NCI-H2107 (cell line): ENCODE measurements around the gene RHOJ.

Source experiments
- DNase-seq: peaks from one replicate; lab custom pipeline; 2025; lab: John Stamatoyannopoulos, UW

RHOJ gene

GRCh38 chr14:63205866-63206265 is 1.6 kb downstream of the RHOJ start:
- DNase-seq, result no peak

DNA sequence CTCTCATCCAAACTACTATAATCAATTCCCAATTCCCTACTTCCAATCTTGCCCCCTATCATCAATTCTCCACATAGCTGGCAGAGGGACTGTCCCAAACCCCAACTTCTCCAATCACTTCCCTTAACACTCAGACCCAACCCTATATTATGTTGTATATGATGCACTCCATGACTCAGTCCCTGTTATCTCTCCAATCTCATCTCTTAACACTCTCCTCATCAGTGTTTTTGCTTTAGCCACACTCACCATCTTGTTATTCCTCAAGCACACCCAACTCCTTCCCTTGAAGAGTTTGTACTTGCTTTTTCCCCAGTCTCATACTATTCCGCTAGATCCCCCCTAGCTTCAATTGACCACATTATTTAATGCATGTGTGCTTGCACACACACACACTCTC is 4.9 kb downstream of the RHOJ start:
- no peak for DNase-seq

GRCh38 chr14:63210812-63211211 is 6.6 kb downstream of the RHOJ start:
- no peak for DNase-seq

GRCh38 chr14:63212209-63212608 is 8.0 kb downstream of the RHOJ start:
- DNase-seq, result no peak

GRCh38 chr14:63212776-63213500 is 8.7 kb downstream of the RHOJ start:
- DNase-seq, result no peak

DNA sequence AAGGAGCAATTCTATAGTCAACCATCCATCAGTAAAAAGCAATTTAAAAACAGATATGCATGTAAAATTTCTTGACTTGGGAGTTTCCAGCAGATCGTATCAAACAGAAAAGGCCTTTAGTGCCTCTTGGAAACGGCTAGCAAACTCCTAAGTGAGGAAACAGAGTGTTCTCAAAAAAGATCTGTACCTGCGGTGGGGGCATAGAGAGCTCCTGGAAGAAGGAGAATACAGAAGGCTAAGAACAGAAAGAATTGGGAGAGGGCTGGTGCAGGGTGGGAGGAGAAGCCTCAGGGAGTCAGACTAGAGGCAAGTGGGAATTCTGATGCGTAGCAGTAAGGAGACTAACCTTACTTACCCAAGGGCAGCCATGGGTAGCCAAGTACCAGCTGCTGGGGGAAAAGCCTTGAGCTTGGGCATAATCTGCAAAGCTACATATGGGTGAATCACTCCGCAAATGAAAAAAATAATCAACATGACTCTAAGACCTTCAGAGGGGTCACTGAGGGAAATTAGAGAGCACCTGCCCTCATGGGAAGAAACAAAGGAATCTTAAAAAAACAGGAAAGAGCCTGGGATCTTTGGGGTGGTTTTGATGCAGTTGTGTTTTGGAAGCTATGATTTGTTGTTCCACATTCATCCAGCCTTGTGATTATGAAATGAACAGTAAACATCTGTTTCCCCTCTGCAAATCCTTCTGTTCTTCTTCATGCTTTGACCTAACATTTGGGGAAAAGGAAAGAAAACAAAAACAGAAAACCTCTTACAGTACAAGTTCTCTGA is 10.4 kb downstream of the RHOJ start:
- no peak for DNase-seq

- DNase-seq, result no peak
Observed at GRCh38 chr14:63220526-63220925, 16.3 kb downstream of the RHOJ start.

DNA sequence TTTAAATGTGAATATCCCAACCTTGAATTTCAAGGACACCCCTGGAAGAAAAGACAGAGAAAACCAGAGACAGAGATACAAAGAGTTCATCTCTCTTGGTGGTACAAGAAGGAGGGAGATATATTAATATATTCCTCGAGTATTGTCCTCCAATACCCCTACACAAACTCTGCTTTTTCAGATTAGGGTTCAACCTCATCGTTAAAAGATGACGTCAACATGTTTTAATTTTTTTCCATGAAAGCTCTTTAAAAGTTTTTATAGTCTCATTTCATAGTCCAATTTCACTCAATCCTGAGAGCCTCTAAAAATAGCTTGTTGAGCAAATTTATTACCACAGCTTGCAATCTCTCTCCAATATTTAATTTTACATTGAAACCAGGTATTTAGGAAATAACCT is 19.4 kb downstream of the RHOJ start:
- DNase-seq, result no peak

DNA sequence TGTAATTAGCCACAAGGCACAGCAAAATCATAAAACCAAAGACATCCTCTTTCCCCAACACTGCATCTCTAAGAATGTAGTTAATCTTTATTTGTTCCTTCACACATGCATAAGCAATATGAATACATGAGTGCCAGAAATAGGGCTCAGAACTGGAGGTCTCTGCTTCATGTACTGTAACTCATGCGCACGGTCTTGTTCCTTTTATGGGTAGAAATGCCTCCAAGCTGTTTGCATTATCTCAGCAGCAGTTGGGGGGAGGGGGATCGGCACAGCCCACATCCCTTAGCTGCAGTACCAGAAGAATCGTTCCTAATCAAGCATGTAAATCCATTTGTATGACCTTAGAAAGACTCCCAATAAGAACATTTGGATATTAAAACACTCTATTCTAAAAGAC is 20.0 kb downstream of the RHOJ start:
- no peak for DNase-seq

- DNase-seq, result no peak
Observed at GRCh38 chr14:63228217-63228616, 24.0 kb downstream of the RHOJ start.

DNA sequence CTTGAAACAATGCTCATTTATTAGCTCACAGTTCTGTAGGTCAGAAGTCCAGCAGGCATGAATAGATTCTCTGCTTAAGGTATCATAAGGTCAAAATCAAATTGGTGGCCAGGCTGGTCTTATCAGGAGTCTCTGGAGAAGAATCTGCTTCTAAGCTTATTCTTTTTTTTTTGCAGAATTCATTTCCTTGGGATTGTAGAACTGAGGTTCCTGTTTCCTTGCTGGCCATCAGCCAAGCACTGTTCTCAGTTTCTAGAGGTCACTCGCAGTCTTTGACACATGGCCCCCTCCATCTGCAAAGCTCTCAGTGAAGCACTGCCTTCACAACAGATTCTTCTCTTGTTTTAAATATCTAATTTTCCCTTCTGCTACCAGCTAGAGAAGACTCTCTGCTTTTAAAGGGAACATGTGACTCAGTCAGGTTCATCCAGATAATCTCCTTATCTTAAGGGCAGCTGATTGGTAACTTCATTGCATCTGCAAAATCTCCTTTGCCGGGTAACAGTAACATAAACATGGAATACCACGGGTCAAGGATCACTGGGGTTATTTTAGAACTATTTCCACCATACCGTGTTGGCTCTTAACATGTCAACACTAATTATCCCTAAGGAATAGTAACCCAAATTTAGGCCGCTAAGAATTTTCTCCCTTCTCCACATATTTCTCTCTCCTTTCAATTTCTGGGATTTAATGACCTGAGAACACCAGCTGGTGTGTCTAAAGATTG is 25.3 kb downstream of the RHOJ start:
- DNase-seq, result no peak

DNA sequence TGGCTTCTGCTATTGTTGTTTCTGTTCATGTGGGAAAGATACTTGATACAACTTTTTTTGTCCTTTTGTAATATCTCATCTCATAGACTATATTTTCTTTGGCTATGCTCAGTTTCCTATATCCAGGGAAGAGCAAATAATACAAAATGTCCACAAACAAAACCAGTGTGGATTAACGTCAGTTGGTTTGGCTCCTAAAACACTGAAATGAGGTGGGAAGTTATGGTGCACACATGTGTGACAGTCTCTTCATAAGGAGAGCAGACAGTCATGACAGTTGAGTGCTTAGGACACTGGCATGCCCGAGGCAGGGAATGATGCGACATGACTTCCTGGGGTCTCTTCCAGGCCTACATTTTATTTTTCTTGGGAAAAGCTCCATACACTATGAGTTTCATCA is 27.5 kb downstream of the RHOJ start:
- no peak for DNase-seq

- DNase-seq, result no peak
Observed at GRCh38 chr14:63237791-63238190, 33.5 kb downstream of the RHOJ start.

- DNase-seq, result no peak
Observed at GRCh38 chr14:63240221-63240620, 36.0 kb downstream of the RHOJ start.

DNA sequence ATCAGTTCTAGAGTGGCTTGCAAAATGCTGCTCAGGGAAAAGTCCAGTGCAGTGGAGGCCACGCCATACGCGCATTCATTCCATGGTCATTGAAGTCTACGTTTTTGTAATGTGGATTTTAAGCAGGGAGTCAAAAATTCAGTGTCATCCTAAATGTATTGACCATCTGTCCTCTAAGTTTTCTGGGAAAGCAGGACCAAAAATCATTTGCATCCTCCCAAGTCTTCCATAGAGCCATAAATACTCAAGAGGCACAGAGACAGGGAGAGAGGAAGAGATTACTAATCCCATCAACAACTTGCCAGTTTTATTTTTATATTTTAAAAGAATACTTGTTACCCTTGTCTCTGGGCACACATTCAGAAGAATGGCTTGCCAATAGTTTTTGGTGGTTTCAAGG is 36.9 kb downstream of the RHOJ start:
- no peak for DNase-seq

DNA sequence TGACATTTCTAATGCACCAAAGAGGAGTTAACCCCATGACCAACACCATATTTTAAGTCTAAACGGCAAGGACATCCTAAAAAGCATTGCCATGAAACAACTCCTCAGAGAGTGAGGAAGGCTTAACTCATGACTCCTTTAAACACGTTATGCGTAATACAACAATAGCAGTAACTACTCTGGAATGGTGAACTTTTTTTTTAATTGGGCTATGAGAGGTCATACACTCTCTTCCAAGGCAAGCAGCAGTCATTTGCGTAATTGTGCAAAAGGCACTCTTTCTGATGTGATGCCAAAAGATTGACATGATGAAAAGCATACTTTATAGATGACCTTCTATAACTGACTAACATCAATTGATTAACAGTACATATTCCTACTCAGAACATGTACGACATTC is 39.4 kb downstream of the RHOJ start:
- DNase-seq, result no peak

GRCh38 chr14:63245893-63246292 is 41.6 kb downstream of the RHOJ start:
- DNase-seq, result no peak

GRCh38 chr14:63248211-63248610 is 44.0 kb downstream of the RHOJ start:
- DNase-seq, result no peak

DNA sequence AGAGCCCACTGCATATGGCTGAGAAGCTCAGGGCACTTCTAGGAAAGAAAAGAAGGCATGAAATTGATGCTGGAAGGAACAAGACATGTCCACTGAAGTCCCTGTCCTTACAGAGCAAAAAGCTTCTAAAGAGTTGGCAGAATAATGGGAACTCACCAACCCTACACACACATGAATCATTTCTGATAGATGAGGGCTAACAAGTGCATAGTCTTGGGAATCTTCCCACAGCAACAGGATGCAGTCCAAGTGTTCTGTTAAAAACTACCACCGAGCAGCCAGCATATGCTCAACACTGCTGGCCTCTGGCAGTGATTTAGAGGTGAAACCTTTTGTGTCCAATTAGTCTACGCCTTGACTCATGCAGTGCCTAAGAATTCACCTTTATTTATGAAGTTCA is 44.8 kb downstream of the RHOJ start:
- no peak for DNase-seq

DNA sequence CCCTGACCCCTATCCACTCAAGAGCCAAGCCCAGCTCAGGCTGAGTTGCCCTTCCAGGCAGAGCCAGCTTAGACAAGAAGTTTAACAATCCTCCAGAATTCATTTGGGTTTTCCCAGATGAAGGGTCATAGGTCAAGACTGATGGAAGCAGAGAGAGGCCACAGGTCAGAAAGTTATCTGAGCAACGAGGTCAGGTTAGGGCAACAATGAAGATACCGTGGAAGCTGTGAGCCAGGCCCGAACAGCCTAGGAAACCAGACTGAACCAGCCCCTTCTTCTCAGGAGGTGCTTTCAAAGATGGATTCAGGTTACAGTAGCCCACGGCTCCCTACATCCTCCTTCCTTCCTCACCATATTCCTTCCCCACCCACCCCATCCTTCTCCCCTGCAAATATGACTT is 53.1 kb downstream of the RHOJ start:
- DNase-seq, result no peak

DNA sequence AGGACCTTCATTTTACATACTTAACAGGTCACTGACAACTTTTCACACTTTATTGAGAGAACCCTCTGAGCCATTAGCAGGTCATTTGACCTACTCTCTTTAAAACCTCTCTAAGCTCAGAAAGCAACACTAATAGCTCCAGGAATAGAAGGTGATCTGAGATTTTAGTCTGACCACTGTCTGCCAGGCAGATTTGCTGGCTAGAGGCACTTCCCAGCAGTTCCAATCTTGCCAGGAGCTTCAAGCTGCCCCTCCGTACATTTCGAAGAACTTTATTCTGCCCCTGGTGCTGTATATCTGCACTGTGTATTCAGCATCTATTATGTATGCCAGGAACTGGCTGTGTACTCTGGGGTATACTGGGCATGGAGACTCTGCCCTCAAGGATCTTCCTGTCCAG is 58.2 kb downstream of the RHOJ start:
- no peak for DNase-seq

DNA sequence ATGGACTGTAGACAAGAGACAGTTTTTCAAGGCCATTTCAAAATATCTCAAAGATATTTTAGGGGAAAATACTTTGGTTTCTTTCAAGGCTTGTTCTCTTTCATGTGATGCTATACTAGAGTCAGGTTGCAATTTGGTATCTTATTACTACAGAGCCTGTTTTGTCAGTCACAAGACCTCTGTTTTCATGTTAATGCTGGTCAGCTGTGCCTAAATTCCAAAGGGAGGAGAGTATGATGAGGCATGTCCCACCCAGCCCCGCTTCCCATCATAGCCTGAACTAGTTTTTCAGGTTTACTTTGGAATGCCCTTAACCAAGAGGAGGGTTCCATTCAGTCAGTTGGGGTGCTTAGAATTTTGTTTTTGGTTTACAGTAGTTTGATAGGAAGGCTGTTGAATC is 61.9 kb downstream of the RHOJ start:
- no peak for DNase-seq

DNA sequence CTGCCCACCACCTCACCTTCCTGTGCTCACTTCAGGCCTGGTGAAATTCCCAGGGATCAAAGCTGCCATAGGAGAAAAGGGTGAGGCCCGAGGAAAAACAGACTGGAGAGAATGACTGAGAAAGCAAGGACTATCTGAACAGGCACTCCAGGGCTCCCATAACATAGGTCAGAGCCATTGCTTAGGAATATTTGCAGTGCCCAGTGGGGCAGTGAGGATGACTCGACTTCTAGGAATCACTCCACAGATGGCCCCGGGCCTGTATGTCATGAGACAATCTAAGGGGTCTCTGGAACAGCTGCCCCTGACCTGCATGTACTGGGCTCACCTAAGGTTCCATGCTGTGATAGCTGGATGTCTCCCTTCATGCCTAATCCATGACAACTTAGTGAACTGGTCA is 62.9 kb downstream of the RHOJ start:
- DNase-seq, result no peak
